ENCODE data around the gene FBLN2. TPM values are rescaled to one million over a fixed set of nuclear protein-coding genes. Genes with fewer than 3 reads are reported as not detected.
A peak's percentile ranks its signal among the peaks of the same experiment; 100 is the strongest.

FBLN2 gene
- total RNA-seq, 2 experiments from 2014 or later: not detected

DNA sequence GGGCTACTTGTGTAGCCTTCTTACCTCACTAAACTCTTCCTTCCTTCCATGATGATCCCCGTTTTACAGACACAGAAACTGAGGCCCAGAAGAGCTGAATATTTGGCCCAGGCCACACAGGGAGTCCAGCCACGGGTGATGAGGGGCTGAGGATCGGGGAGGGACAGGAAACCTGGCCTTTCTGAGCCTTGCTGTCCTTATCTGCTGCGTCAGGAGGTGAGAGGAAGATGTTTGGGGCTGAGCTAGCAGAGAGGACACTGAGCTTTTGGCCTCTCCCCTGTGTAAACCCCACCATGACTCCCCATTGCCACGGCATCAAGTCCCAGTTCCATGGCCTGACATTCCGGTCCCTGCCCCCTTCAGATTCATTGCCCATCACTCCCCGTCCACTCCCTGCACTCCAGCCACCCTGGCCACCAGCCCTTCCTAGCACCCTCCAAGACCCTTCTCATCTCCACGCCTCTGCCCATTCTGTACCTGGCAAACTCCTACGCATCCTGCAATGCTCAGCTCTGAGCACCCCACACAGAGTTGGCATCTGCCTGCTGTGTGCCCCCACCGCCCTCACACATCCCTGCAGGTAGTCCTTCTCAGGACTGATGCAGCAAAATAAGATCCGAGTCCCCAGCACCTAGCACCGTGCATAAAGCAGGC lies 103.0 kb downstream of the FBLN2 start:
- H3K27ac Mint-ChIP-seq: no peak overlapping the region
- peaks cover 28% of the 10 kb centered on the region for H3K4me1 Mint-ChIP-seq (ENCODE audit: low read depth)
- no peak overlapping the region for H3K4me3 Mint-ChIP-seq
- CTCF ChIA-PET: interaction anchor here (0.9 to 15.5 kb wide), 7 partner anchors 8 to 560 kb away, joined by 3 to 459 read pairs (median 5); partner anchors contain the start of gene WNT7A
- H3K9me3 Mint-ChIP-seq: no peaks in the 10 kb centered on the region
- peaks cover 17% of the 10 kb centered on the region for H3K27me3 Mint-ChIP-seq (ENCODE audit: low read depth)
- intact Hi-C loops (cut with micrococcal nuclease): loop anchor here (5.0 to 10.0 kb wide), 2 partner anchors 170 to 473 kb away; partner anchors contain the start of genes CHCHD4, HDAC11 and TMEM43
- H3K36me3 Mint-ChIP-seq (ENCODE audit: low read depth): no peaks in the 10 kb centered on the region
- no peak for DNase-seq

DNA sequence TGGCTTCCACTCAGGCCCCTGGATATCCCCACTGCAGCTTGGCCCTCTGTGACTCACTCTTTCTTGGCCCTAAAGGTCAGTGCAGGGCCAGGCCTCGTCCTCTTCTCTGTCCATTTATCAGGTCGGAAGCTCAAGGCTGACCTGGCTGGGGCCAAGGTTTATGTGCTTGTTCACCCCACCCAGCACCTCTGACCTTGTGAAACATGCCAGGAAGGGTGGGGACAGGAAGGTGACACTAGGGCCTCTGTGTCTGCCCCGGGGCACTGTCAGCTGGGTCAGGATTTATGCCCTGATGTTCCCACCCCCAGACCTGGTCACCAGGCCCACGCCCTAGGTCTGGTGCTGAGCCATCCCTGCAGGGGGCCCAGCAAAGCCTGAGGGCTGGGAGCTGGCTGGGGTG lies 103.8 kb downstream of the FBLN2 start:
- Mint-ChIP-seq H3K27ac (no peak overlapping the region), H3K4me3 (no peak overlapping the region), H3K27me3 (ENCODE audit: low read depth) (peaks cover 11% of the 10 kb centered on the region), H3K4me1 (ENCODE audit: low read depth) (peaks cover 28% of the 10 kb centered on the region), H3K36me3 (ENCODE audit: low read depth) (no peaks in the 10 kb centered on the region), H3K9me3 (no peaks in the 10 kb centered on the region)
- CTCF ChIA-PET: interaction anchor here (13.9 to 15.5 kb wide), 2 partner anchors 155 to 234 kb away, joined by 344 to 459 read pairs; partner anchors contain the start of gene WNT7A
- no peak for DNase-seq
- intact Hi-C loops (cut with micrococcal nuclease): loop anchor here (5.0 to 10.0 kb wide), 2 partner anchors 170 to 472 kb away; partner anchors contain the start of genes CHCHD4, HDAC11 and TMEM43

DNA sequence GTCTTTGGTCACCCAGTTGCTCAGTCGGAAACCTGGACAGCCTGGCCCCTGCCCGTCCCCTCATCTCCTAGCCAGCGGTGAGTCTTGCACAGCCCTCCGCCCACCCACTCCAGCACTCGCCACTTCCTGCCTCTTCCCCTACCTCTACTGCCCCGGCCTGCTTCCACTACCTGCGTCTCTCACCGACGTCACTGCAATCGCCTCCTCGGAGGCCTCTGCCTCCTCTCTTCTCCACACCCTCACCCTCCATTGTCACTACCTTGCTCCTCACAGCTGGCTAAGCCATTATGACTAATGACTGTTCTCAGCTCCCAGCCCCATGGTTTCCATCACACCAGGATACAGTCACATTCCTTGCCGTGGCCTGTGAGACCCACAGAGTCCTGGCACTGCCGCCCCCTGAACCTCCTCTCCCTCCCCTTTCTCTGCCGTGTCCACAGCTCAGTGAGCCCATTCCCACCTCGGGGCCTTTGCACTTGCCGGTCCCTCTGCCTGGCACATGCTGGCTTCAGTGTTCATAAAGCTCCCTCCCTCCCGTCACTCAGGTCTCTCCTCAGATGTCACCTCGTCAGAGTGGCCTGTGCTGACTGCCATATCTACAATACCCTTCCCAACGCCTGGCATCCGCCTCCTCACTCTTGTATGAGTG lies 104.8 kb downstream of the FBLN2 start:
- peaks cover 24% of the 10 kb centered on the region for H3K4me1 Mint-ChIP-seq (ENCODE audit: low read depth)
- H3K27me3 Mint-ChIP-seq (ENCODE audit: low read depth): peaks cover 8% of the 10 kb centered on the region
- no peak overlapping the region for H3K4me3 Mint-ChIP-seq
- H3K27ac Mint-ChIP-seq: no peak overlapping the region
- intact Hi-C loops (cut with micrococcal nuclease): loop anchor here (5.0 to 10.0 kb wide), 2 partner anchors 171 to 471 kb away; partner anchors contain the start of genes CHCHD4, HDAC11 and TMEM43
- H3K36me3 Mint-ChIP-seq (ENCODE audit: low read depth): no peaks in the 10 kb centered on the region
- no peaks in the 10 kb centered on the region for H3K9me3 Mint-ChIP-seq
- CTCF ChIA-PET: interaction anchor here (5.8 to 15.5 kb wide), 3 partner anchors 16 to 233 kb away, joined by 52 to 459 read pairs (median 344); partner anchors contain the start of gene WNT7A
- DNase-seq: peak; percentile 23

DNA sequence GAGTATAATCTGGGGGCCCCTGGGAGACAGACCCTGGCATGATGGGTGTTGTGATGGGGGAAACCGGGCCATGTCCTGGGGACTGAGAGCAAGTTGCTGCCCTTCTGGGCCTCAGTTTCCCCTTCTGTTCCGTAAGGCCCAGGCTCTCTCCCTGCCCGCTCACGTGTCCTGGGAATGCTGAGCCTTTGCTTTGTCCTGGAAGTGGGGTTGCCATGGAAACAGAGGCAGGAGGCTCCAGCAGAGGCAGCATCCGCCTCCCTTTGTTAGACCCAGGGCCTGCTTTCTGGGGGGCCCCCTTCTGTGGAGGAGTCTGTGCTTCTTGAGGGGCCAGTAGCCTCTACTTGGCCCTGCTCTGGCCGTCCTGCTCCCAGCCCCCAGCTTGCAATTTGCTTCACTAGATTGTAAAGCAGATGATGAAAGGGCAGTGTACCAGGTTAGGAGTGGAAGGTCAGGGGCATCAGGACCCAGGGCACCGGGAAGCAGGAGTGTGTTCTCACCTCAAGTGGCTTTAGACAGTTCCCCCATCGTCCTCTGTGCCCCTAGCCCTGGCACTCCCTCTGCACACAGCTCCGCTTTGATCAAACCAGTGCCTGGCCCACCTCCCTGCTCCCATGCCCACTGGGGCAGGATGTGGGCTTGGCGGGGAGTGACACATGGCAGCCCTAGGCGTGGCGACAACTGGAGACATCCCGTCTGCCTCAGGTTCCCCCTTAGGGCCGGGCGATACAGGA lies 105.6 kb downstream of the FBLN2 start:
- Mint-ChIP-seq H3K36me3 (ENCODE audit: low read depth) (no peaks in the 10 kb centered on the region), H3K9me3 (no peaks in the 10 kb centered on the region), H3K4me3 (no peak overlapping the region), H3K27me3 (ENCODE audit: low read depth) (peaks cover 8% of the 10 kb centered on the region), H3K4me1 (ENCODE audit: low read depth) (peaks cover 24% of the 10 kb centered on the region), H3K27ac (no peak overlapping the region)
- intact Hi-C loops (cut with micrococcal nuclease): loop anchor here (5.0 to 10.0 kb wide), 2 partner anchors 172 to 470 kb away; partner anchors contain the start of genes CHCHD4, HDAC11 and TMEM43
- DNase-seq: peak; percentile 52
- CTCF ChIA-PET: interaction anchor here (0.6 to 15.5 kb wide), 8 partner anchors 15 to 232 kb away, joined by 3 to 459 read pairs (median 4); partner anchors contain the start of gene WNT7A

DNA sequence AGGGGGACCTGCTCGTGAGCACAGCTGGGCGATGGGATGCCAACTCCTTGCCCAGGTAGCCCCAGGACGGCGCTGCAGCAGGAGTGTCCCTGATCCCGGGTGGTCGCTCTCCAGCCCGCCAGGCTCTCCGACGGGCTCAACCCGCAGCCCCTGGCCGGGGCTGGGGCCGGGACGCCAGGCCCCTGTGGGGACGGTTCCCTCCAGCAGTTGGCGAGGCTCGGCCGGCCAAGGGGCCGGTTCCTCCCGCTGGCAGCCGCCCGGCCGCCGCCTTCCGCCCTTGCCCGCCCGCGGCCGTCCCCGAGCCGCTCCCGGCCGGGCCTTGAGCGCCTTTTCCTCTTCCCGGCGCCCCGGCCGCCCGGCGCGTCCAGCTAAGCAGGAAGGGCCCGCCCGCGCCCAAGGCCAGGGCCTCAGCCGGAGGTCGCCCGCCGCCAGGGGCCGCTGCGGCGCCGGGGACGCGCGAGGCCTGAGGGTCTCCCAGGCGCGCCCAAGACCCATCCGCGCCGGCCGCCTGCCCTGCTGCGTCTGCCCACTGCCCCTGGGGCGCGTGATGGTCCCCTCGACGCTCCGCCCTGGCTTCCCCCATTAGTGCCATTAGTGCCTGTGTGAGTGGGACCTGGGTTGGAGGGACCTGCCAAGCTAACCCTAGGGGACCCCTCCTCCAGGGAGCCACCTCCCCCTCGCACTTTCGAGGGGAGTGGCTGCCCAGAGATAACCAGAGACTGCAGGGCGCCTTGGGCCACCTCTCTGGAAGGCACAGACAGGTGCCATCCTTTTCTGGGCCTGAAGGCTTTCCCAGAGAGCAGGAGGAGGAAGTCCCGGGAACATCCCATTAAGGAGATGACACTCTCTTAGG lies 106.4 kb downstream of the FBLN2 start:
- Mint-ChIP-seq H3K4me1 (ENCODE audit: low read depth) (peaks cover 23% of the 10 kb centered on the region), H3K36me3 (ENCODE audit: low read depth) (no peaks in the 10 kb centered on the region), H3K27me3 (ENCODE audit: low read depth) (peaks cover 8% of the 10 kb centered on the region), H3K9me3 (no peaks in the 10 kb centered on the region), H3K27ac (no peak overlapping the region), H3K4me3 (no peak overlapping the region)
- intact Hi-C loops (cut with micrococcal nuclease): loop anchor here (10.0 kb wide), 1 partner anchor 470 kb away; the partner anchor contains the start of genes CHCHD4 and TMEM43
- CTCF ChIA-PET: interaction anchor here (0.6 to 15.5 kb wide), 9 partner anchors 14 to 231 kb away, joined by 3 to 459 read pairs (median 4); partner anchors contain the start of gene WNT7A
- DNase-seq: no peak

DNA sequence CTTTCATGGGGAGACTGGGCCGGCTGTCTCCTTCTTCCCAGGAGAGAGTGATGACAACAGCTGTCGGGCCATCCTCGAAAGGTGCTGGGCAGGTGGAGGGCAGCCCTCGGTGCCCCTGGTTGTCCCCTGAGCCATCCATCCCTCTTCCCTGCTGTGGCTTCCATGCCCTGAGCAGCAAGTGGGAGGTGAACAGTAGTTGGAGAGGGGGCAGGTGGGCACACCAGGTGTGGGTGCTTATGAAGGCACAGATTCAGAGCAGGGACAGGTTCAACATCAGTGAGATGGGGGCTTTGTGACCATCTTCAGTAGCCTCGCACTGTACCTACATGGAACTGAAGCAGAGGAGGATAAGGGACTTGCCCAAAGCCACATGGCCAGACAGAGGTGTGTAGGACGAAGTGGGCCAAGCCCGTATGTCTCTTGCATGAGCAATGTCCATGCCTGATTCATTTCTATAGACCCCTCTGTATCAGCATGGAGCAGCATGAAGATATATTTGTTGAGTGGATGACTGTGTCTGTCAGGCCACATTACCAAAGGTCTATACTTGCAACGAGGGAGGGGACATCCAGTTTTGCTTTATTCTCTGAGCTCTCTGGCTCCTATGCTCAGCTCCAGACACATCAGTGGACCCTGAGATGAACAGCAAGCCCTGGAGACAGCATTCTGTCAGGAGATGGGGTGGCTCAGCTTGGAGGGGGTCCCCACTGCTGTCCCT lies 107.8 kb downstream of the FBLN2 start:
- CTCF ChIA-PET: interaction anchor here (0.6 to 15.5 kb wide), 34 partner anchors 8 to 574 kb away, joined by 3 to 459 read pairs (median 5); partner anchors contain the start of genes HDAC11 and WNT7A
- H3K4me3 Mint-ChIP-seq: no peak overlapping the region
- no peaks in the 10 kb centered on the region for H3K36me3 Mint-ChIP-seq (ENCODE audit: low read depth)
- peaks cover 20% of the 10 kb centered on the region for H3K4me1 Mint-ChIP-seq (ENCODE audit: low read depth)
- no peak for DNase-seq
- H3K9me3 Mint-ChIP-seq: no peaks in the 10 kb centered on the region
- no peak overlapping the region for H3K27ac Mint-ChIP-seq
- intact Hi-C loops (cut with micrococcal nuclease): loop anchor here (1.0 to 10.0 kb wide), 3 partner anchors 224 to 468 kb away; partner anchors contain the start of genes CHCHD4, TMEM43 and WNT7A
- peaks cover 6% of the 10 kb centered on the region for H3K27me3 Mint-ChIP-seq (ENCODE audit: low read depth)

DNA sequence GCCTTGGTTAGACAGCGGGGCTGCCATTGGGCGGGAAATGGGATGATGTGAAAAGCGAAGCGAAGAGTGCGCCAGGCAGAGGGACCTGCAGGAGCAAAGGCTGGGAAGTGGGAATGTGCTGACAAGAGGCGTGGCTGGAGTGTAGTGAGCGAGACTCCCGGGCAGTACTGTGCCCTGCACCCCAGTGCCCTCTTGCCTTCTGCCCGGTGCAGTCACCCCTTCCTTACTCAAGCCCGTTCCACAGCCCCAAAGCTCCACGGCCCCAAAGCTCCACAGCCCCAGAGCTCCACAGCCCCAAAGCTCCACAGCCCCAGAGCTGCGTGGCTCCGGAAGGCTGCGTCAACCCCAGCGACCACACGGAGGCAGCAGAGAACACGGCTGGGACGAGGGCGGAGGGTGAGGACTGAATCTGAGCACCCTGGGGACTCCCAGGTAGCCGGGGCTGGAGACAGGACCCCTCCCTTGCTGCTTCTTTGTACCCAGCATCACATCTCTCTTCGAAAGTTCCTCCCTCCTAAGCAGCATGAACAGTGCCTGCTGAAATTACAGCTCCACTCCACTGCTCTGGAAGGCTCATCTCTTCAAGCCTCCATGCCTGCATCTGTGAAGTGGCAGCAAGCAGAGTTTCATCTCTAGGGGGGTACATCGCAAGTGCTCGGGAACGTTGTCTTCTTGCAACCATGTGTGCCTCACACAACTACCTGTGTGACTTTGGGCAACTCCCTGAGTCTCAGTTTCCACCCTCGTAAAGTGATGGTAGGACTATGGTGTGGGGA lies 108.9 kb downstream of the FBLN2 start:
- Mint-ChIP-seq H3K4me3 (no peak overlapping the region), H3K27ac (no peak overlapping the region), H3K36me3 (ENCODE audit: low read depth) (no peaks in the 10 kb centered on the region), H3K9me3 (no peaks in the 10 kb centered on the region), H3K27me3 (ENCODE audit: low read depth) (peaks cover 6% of the 10 kb centered on the region), H3K4me1 (ENCODE audit: low read depth) (peaks cover 20% of the 10 kb centered on the region)
- CTCF ChIA-PET: interaction anchor here (0.7 to 15.5 kb wide), 40 partner anchors 10 to 573 kb away, joined by 3 to 459 read pairs (median 4); partner anchors contain the start of genes HDAC11 and WNT7A
- peak; percentile 71 for DNase-seq
- intact Hi-C loops (cut with micrococcal nuclease): loop anchor here (1.0 to 10.0 kb wide), 3 partner anchors 222 to 467 kb away; partner anchors contain the start of genes CHCHD4, TMEM43 and WNT7A

DNA sequence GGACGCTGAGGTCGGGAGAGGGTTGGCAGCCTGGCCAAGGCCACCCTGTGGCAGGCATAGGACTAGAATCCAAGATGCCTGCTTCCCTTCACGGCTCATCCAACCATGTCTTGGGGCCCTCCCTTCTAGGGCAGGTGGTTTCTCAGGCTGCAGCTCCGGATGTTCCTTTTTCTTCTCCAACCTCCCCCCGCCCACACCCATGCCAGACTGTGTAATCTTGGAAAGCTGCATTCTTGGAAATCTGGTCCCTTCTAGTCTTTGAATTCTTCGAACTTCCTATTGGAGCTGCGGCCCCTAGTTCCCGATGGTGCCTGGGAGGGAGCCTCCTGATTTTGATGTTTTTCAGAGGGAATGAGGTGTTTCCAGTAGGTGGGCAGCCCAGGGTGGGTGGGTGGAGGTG lies 109.8 kb downstream of the FBLN2 start:
- Mint-ChIP-seq H3K4me1 (ENCODE audit: low read depth) (peaks cover 15% of the 10 kb centered on the region), H3K27me3 (ENCODE audit: low read depth) (peaks cover 6% of the 10 kb centered on the region), H3K36me3 (ENCODE audit: low read depth) (no peaks in the 10 kb centered on the region), H3K4me3 (no peak overlapping the region), H3K27ac (no peak overlapping the region), H3K9me3 (no peaks in the 10 kb centered on the region)
- intact Hi-C loops (cut with micrococcal nuclease): loop anchor here (10.0 kb wide), 1 partner anchor 466 kb away; the partner anchor contains the start of genes CHCHD4 and TMEM43
- CTCF ChIA-PET: interaction anchor here (1.0 to 15.5 kb wide), 14 partner anchors 10 to 242 kb away, joined by 3 to 459 read pairs (median 8); partner anchors contain the start of gene WNT7A
- DNase-seq: no peak

DNA sequence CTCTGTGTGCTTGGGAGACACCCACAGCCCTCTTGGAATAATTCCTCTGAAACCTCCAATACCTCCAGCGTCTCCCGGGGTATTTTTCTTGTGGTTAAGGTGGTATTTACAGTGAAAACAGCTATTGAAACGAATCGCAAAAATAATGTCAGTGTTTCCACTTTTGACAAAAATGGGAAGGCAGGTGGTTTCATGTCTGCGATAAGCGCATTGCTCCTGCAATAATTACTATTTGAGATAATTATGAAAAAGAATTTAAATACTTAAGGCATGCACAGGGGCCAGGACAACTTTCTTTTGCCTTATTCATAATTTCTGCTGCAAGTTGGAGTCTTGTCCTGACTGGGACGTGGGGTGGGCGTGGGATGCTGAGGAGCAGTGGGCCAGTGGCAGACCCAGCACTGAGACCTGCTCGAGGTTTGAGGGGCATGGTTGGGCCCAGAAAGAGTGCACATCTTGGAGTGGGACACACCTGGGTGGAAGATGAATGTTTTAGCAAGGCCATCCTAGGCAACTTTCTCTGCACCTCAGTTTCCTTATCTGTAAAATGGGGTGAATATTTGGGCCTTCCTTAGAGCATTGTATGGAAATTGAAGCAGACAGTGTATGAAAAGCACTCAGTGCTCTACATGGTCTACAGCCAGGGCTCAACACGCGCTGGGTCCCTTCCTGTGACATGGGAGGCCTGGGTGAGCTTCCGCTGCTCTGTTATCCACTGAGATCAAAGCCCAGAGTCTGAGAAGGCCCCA lies 110.5 kb downstream of the FBLN2 start:
- peaks cover 10% of the 10 kb centered on the region for H3K4me1 Mint-ChIP-seq (ENCODE audit: low read depth)
- H3K27ac Mint-ChIP-seq: no peak overlapping the region
- H3K4me3 Mint-ChIP-seq: no peak overlapping the region
- intact Hi-C loops (cut with micrococcal nuclease): loop anchor here (10.0 kb wide), 1 partner anchor 465 kb away; the partner anchor contains the start of genes CHCHD4 and TMEM43
- DNase-seq: no peak
- H3K9me3 Mint-ChIP-seq: no peaks in the 10 kb centered on the region
- peaks cover 6% of the 10 kb centered on the region for H3K27me3 Mint-ChIP-seq (ENCODE audit: low read depth)
- CTCF ChIA-PET: interaction anchor here (1.2 to 15.5 kb wide), 7 partner anchors 10 to 227 kb away, joined by 3 to 459 read pairs (median 19); partner anchors contain the start of gene WNT7A
- no peaks in the 10 kb centered on the region for H3K36me3 Mint-ChIP-seq (ENCODE audit: low read depth)

Measured in activated naive CD4-positive, alpha-beta T cell treated with anti-CD3 and anti-CD28 coated beads for 36 hours (primary cell).